ENCODE data around the gene DNMT3B.

DNA sequence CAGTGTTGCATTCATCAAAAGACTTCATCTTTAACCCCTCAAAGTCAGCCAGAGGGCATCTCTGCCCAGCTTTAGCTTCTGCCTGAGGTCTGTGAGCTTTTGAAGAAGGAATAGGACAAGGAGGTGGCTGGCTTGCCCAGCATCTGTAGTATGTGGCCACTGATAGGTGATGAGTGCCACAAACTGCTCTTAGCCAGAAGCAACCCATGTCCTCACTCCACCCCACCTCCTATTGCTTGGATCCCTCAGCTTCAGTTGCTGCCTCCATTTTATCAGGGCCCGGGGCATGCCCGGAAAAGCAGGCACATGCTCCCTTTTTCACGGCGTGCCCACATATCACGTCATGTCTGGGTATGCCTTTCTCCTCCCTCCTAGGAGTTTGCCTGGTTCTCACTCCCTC lies 84.7 kb downstream of the DNMT3B start:
- TF ChIP-seq, protein P1, sequence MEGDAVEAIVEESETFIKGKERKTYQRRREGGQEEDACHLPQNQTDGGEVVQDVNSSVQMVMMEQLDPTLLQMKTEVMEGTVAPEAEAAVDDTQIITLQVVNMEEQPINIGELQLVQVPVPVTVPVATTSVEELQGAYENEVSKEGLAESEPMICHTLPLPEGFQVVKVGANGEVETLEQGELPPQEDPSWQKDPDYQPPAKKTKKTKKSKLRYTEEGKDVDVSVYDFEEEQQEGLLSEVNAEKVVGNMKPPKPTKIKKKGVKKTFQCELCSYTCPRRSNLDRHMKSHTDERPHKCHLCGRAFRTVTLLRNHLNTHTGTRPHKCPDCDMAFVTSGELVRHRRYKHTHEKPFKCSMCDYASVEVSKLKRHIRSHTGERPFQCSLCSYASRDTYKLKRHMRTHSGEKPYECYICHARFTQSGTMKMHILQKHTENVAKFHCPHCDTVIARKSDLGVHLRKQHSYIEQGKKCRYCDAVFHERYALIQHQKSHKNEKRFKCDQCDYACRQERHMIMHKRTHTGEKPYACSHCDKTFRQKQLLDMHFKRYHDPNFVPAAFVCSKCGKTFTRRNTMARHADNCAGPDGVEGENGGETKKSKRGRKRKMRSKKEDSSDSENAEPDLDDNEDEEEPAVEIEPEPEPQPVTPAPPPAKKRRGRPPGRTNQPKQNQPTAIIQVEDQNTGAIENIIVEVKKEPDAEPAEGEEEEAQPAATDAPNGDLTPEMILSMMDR (IDR thresholded peaks at IDR 0.05 in 4 of 5, conservative IDR thresholded peaks at IDR 0.05 in 1 of 5), result no peak
- TF ChIP-seq POLR2A (IDR thresholded peaks at IDR 0.05), result no peak

Data from gastrocnemius medialis (tissue), 4 donors.